Fibroblast of pulmonary artery (primary cell): ENCODE data around the gene GABRR1.

Experiments used
- DNase-seq: peaks from one replicate; pipeline ENCODE4 v3.0.0-alpha.2; 2010; ENCODE audit warnings: low read depth
- H3K4me3 ChIP-seq: replicated peaks from 2 replicates; pipeline ENCODE4 v1.5.1; 2011; ENCODE audit warnings: low read depth, mild to moderate bottlenecking, control low read depth, low read length, moderate library complexity
- TF ChIP-seq, protein P1 (sequence below): IDR thresholded peaks from 2 replicates; pipeline ENCODE4 v1.5.1; 2011; ENCODE audit warnings: mild to moderate bottlenecking, control low read depth, low read length, inconsistent platforms; ENCODE audit errors: missing control alignments

GABRR1 gene

DNA sequence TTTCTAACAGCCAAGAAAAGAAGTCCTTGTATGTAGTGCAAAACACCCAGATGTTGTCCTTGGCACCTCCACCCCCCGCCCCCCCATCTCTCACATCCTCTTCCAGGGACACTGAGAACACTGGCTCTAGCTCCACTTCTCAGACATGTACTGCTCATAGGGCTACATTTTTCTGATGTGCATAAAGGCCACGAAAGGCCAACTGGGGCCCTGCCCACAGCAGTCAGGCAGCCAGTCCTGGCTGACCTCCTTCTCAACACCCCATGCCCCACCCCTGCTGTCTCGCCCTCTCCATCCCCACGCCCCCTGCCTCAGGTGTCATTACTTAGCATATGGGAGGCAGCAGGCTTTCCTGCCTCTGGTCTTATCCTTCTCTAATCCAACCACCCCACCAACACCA, 11.3 kb downstream of the GABRR1 start:
- DNase-seq: no peak
- H3K4me3 ChIP-seq: no peak overlapping the region
- TF ChIP-seq, protein P1, sequence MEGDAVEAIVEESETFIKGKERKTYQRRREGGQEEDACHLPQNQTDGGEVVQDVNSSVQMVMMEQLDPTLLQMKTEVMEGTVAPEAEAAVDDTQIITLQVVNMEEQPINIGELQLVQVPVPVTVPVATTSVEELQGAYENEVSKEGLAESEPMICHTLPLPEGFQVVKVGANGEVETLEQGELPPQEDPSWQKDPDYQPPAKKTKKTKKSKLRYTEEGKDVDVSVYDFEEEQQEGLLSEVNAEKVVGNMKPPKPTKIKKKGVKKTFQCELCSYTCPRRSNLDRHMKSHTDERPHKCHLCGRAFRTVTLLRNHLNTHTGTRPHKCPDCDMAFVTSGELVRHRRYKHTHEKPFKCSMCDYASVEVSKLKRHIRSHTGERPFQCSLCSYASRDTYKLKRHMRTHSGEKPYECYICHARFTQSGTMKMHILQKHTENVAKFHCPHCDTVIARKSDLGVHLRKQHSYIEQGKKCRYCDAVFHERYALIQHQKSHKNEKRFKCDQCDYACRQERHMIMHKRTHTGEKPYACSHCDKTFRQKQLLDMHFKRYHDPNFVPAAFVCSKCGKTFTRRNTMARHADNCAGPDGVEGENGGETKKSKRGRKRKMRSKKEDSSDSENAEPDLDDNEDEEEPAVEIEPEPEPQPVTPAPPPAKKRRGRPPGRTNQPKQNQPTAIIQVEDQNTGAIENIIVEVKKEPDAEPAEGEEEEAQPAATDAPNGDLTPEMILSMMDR: no peak

DNA sequence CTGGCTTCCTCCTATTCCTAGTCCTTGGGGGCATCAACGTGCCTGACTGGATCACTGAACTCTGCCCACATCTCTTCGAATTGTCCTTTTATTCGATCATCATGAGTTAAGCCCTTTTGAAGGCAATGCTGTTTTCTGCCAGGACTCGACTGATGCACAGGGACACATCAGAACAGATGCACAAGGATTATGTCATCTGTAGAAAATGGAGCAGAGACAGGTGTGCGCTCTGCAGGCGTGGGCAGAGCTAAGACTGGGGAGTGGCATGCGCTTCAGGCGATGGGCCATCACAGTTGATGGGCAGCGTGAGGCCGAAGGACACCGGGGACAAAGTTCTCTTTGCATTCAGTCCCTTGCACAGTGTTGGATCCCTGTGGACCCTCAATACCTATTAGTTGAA, 13.1 kb downstream of the GABRR1 start:
- no peak overlapping the region for H3K4me3 ChIP-seq
- no peak for DNase-seq
- TF ChIP-seq, protein P1: no peak

DNA sequence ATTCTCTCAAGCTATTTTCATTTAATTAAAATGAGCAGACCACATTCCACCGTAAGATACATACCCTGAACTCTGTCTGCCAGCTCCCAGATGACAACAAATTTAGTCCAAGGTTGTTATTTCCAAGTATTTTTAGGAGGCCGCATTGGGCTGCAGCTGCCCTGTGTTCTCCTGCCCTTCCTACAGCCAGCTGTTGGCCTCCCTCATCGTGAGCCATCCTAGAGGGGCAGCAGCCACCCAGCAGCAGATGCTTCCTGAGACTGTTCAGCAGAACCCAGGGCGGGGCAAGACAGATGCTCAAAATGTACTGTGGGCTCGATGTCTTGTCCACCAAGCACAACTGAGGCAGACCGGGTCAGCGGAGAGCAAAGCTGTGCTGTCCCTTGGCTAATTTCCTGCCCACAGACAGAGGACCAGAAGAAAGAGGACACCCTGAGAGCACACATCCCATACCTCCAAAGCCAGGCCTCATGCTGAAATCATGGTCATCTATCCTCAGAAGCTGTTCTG, 16.4 kb downstream of the GABRR1 start:
- no peak for DNase-seq
- H3K4me3 ChIP-seq: no peak overlapping the region
- TF ChIP-seq, protein P1: no peak

DNA sequence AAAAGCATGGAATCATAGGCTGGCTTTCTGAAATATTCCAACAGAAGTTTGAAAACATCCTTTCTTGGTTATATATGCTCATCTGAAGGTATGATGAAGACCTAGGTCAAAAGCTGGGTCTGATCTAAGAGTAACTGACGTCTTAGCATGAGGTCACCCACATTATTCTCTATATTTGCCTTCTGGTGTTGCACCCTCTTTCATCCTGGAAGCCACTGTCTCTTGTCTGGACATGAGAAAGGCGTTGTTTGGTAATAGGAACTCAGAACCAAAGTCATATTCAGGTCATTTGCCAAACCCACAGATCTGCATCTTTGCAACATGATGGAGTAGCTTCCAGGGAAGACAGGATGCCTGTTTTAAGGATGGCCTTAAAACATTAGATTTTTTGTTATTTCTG, 17.6 kb downstream of the GABRR1 start:
- no peak overlapping the region for H3K4me3 ChIP-seq
- TF ChIP-seq, protein P1: no peak
- DNase-seq: no peak

DNA sequence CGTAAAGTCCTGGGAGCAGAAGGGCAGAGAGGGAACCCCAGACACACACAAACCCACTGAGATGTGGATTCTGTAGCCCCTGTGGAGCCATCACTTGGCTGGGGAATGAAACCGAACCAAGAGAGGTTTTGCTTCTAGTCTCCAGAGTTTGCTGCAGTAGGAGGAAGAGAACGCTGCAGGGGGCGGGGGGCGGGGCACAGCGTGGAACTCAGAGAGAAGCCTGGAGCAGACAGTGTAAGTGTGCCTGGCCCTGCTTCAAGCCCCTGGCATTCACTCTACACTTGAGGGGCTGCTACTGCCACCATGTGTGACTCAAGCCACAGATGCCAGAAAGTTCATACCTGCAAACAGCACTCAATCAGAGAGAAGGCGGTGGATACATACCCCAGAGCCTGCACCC, 18.9 kb downstream of the GABRR1 start:
- DNase-seq: no peak
- TF ChIP-seq, protein P1: no peak
- no peak overlapping the region for H3K4me3 ChIP-seq

DNA sequence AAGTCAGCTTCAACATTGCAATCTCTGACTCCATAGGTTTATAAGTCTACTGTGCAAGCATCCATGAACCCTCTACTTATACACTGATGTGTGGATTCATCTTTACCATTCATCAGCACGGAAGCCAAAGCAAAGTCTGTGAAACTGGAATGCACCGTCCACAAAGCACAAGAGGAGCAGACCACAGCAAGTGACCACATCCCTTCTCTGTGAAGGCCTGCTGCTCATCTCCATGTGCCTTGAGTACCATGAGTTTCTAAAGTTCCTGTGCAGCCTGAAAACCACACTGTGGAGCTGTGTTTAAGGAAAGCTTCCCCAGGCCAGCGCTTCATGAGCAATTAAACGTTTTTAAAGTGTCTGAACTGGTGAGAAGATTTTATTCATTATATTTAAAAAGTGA, 20.0 kb downstream of the GABRR1 start:
- no peak for DNase-seq
- no peak overlapping the region for H3K4me3 ChIP-seq
- TF ChIP-seq, protein P1: no peak

DNA sequence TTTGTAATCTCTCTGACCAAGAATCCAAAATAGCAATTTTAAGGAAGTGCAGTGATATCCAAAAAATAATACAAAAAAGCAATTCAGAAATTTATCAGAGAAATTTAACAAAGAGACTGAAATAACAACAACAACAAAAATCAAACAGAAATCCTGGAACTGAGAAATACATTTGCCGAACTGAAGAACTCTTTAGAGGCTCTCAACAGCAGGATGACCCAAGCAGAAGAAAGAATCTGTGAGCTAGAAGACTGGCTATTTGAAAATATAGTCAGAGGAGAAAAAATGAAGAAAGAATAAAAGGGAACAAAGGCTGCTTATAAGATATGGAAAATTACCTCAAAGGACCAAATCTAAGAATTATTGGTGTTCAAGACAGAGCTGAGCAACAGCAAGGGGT, 22.6 kb downstream of the GABRR1 start:
- DNase-seq: no peak
- TF ChIP-seq, protein P1: no peak
- H3K4me3 ChIP-seq: no peak overlapping the region
